GM12878 (cell line): ENCODE measurements around the gene PAXX. TPM values are rescaled to one million over a fixed set of nuclear protein-coding genes. Genes with fewer than 3 reads are reported as not detected.

ENCODE experiments used
- ATAC-seq: fragments of 200-7000 bp; cut with Tn5 transposase; 3 replicates; pipeline ENCODE4 v1.9.1; 2020; ENCODE audit warnings: mild to moderate bottlenecking, moderate library complexity
- BruUV-seq: library from RNA; stranded (reverse); fragments of 400-500 nt; replicated peaks from 2 replicates; lab custom pipeline; 2021; lab: Mats Ljungman, UMichigan
- CTCF ChIA-PET: fragments of 300-600 bp; sonication (Branson Sonifier 250); formaldehyde crosslinking; extraction: SDS; loops from one replicate; lab custom pipeline; 2021; ENCODE audit warnings: inconsistent platforms; lab: Yijun Ruan, JAX
- POLR2A ChIA-PET: fragments of 350-600 bp; formaldehyde crosslinking; extraction: SDS; loops from one replicate; lab custom pipeline; 2021; ENCODE audit warnings: inconsistent platforms; lab: Charles Lee
- RAD21 ChIA-PET: fragments of 300-600 bp; sonication (Branson Sonifier 250); formaldehyde crosslinking; loops from one replicate; lab custom pipeline; 2023; ENCODE audit warnings: antibody characterized with exemption; ENCODE audit not compliant: unreplicated experiment; lab: Charles Lee
- SMC1A ChIA-PET: fragments of 300-600 bp; sonication (Branson Sonifier 250); formaldehyde crosslinking; loops from one replicate; lab custom pipeline; 2023; ENCODE audit not compliant: unreplicated experiment, uncharacterized antibody; lab: Charles Lee
- DNase-seq: peaks from one replicate; pipeline ENCODE4 v3.0.0-alpha.2; 2011; ENCODE audit warnings: low read depth, low spot score
- FAIRE-seq: peaks from 3 replicates; lab custom pipeline; 2011; peaks lifted over from hg19 to GRCh38; lab: Jason Lieb, UNC
- H2AFZ ChIP-seq: 2 replicates; pipeline ENCODE4 v1.6.0; 2011; ENCODE audit warnings: low read depth, low read length, control low read depth; ENCODE audit not compliant: control insufficient read depth
- H3K27ac ChIP-seq: 2 replicates; pipeline ENCODE4 v1.5.1; 2011; ENCODE audit warnings: control low read depth; ENCODE audit not compliant: control insufficient read depth, insufficient read depth
- H3K27me3 ChIP-seq, 2 experiments: replicated peaks in 1 of 2; 2 replicates each; pipeline versions ENCODE4 v1.6.0 to v1.6.1; 2011; ENCODE audit warnings: low read length in 1 of 2; ENCODE audit not compliant: control insufficient read depth in 2 of 2, insufficient read depth in 2 of 2
- H3K36me3 ChIP-seq, 2 experiments: 2 replicates each; pipeline ENCODE4 v1.5.1; 2011; ENCODE audit warnings: low read length in 1 of 2; ENCODE audit not compliant: control insufficient read depth in 2 of 2, insufficient read depth in 2 of 2
- H3K4me1 ChIP-seq: 2 replicates; pipeline ENCODE4 v1.6.1; 2011; ENCODE audit warnings: mild to moderate bottlenecking, low read length, moderate library complexity, mixed read lengths; ENCODE audit not compliant: control insufficient read depth, insufficient read depth
- H3K4me2 ChIP-seq: 2 replicates; pipeline ENCODE4 v1.6.0; 2011; ENCODE audit warnings: control low read depth; ENCODE audit not compliant: control insufficient read depth, insufficient read depth
- H3K4me3 ChIP-seq: fragments of 200-600 bp; sonication (generic); 2 replicates; pipeline ENCODE4 v1.5.1; 2016
- H3K79me2 ChIP-seq: 2 replicates; pipeline ENCODE4 v1.6.0; 2011; ENCODE audit warnings: low read length; ENCODE audit not compliant: control insufficient read depth, insufficient read depth
- H3K9ac ChIP-seq: 2 replicates; pipeline ENCODE4 v1.8.0; 2011; ENCODE audit warnings: low read length, control low read depth, mixed read lengths; ENCODE audit not compliant: control insufficient read depth, insufficient read depth
- H3K9me3 ChIP-seq: replicated peaks from 3 replicates; pipeline ENCODE4 v1.5.1; 2011; ENCODE audit warnings: mild to moderate bottlenecking, low read length; ENCODE audit not compliant: control insufficient read depth, insufficient read depth
- H4K20me1 ChIP-seq: 2 replicates; pipeline ENCODE4 v1.6.0; 2011; ENCODE audit not compliant: control insufficient read depth, insufficient read depth
- ATF3 ChIP-seq: IDR thresholded peaks from 2 replicates; pipeline ENCODE4 v1.6.1; 2011; ENCODE audit warnings: low read depth, mild to moderate bottlenecking, low read length, moderate library complexity, borderline replicate concordance; ENCODE audit errors: extremely low read depth
- CEBPZ ChIP-seq: fragments of 150-350 bp; IDR thresholded peaks from 2 replicates; pipeline ENCODE4 v1.6.1; 2016; ENCODE audit warnings: low read depth, low read length
- IRF4 ChIP-seq: IDR thresholded peaks from 2 replicates; pipeline ENCODE4 v1.6.1; 2011; ENCODE audit warnings: low read depth, low read length
- JUND ChIP-seq: IDR thresholded peaks from 2 replicates; pipeline ENCODE4 v1.6.1; 2012; ENCODE audit warnings: low read depth, mild to moderate bottlenecking, low read length, improper control_type of control experiment, moderate library complexity
- PAX5 ChIP-seq: IDR thresholded peaks from 2 replicates; pipeline ENCODE4 v1.6.1; 2011; ENCODE audit warnings: low read depth, low read length, borderline replicate concordance
- RBBP5 ChIP-seq: fragments of 200-600 bp; sonication (generic); conservative IDR thresholded peaks from 2 replicates; pipeline ENCODE4 v1.6.1; 2016
- SIN3A ChIP-seq: IDR thresholded peaks from 2 replicates; pipeline ENCODE4 v1.6.1; 2012; ENCODE audit warnings: low read depth, low read length, improper control_type of control experiment
- SIX5 ChIP-seq: IDR thresholded peaks from 2 replicates; pipeline ENCODE4 v1.6.1; 2011; ENCODE audit warnings: mild to moderate bottlenecking, low read depth, low read length, moderate library complexity; ENCODE audit not compliant: severe bottlenecking
- SRF ChIP-seq, 2 experiments: IDR thresholded peaks; 2 replicates each; pipeline ENCODE4 v1.6.1; 2011; ENCODE audit warnings: low read depth in 2 of 2, low read length in 2 of 2, mild to moderate bottlenecking in 1 of 2, moderate library complexity in 1 of 2
- SUZ12 ChIP-seq: fragments of 200-600 bp; sonication (generic); IDR thresholded peaks from one replicate; pipeline ENCODE4 v1.6.1; 2018; ENCODE audit warnings: antibody characterized with exemption, mild to moderate bottlenecking; ENCODE audit not compliant: unreplicated experiment
- USF1 ChIP-seq: IDR thresholded peaks from 2 replicates; pipeline ENCODE4 v1.6.1; 2011; ENCODE audit warnings: borderline replicate concordance, low read depth, mild to moderate bottlenecking, moderate library complexity, mixed read lengths, low read length; ENCODE audit not compliant: insufficient read depth; ENCODE audit errors: extremely low read length
- YY1 ChIP-seq: IDR thresholded peaks from 2 replicates; pipeline ENCODE4 v1.6.1; 2011; ENCODE audit warnings: low read depth, mild to moderate bottlenecking, low read length
- WGBS: methylation state at CpG from one replicate; pipeline ENCODE4 v1.1.6; 2016; ENCODE audit warnings: low lambda C conversion rate; ENCODE audit not compliant: insufficient replicate concordance, insufficient coverage; ENCODE audit errors: missing lambda C conversion rate; 5-methylcytosine and 5-hydroxymethylcytosine counted together
- in situ Hi-C: fragments of 300-500 bp; cut with MboI; formaldehyde crosslinking; loops from 9 replicates; pipeline ENCODE4 v1.14.3; 2018; ENCODE audit warnings: mixed read lengths
- intact Hi-C: fragments of 100-400 bp; cut with micrococcal nuclease; formaldehyde crosslinking; loops from one replicate; pipeline ENCODE4 v1.14.2; 2022; ENCODE audit not compliant: unreplicated experiment
- polyA plus RNA-seq, 11 experiments: library from polyadenylated mRNA; depleted of rRNA in 4 of 11; unstranded in 6 of 11; stranded (reverse) in 5 of 11; fragments of >200 nt; fragmentation: Nextera tagmentation in 4 of 11; fragmentation: Illumina TruSeq in 1 of 11; extraction: Ambion mirVana in 4 of 11; extraction: Trizol in 1 of 11; gene quantifications; 1 replicate in 1 of 11; 2 replicates in 10 of 11; pipeline versions ENCODE4 v1.2.1 to v1.2.3, GENCODE V29; 2011 to 2016; ENCODE audit warnings: inconsistent platforms in 2 of 11, missing spikeins in 2 of 11, low read depth in 1 of 11
- total RNA-seq, 4 experiments: library from RNA; depleted of rRNA in 3 of 4; stranded (reverse); fragments of >200 nt in 3 of 4; fragmentation: Illumina TruSeq in 1 of 4; extraction: Trizol in 1 of 4; gene quantifications; 2 replicates each; pipeline versions ENCODE4 v1.2.1 to v1.2.3, GENCODE V29; 2013 to 2021

Gene PAXX
- total and polyA plus RNA-seq, 10 of the 15 experiments (the other 5 are each of a cell fraction or from before 2014, with no cell fraction given), result 0.18 to 60.6 (median 29.5) TPM

- POLR2A ChIA-PET, result interaction anchor here (0.8 kb wide), 1 partner anchor 83 kb away, joined by 4 read pairs; no protein-coding TSS in a partner anchor
- H4K20me1 ChIP-seq, result no peaks in the 10 kb centered on the region; the same call in 1 of the 2 replicates
- TF ChIP-seq JUND (no peak), SIN3A (no peak), SRF (IDR thresholded peaks at IDR 0.05; ENCODE audit: low read depth in 2 of 2, low read length in 2 of 2) (no peak), SUZ12 (no peak), CEBPZ (no peak), USF1 (no peak), SIX5 (no peak), ATF3 (no peak), YY1 (no peak), PAX5 (no peak), RBBP5 (no peak), IRF4 (no peak)
- TF ChIP-seq, all 136 proteins: peak for 0
- Histone ChIP-seq H3K79me2 (no peaks in the 10 kb centered on the region), H2AFZ (no peak overlapping the region), H3K27me3 (no peaks in the 10 kb centered on the region), H3K4me3 (no peak overlapping the region), H3K27ac (no peak overlapping the region), H3K36me3 (no peaks in the 10 kb centered on the region), H3K4me2 (no peak overlapping the region), H3K9ac (no peak overlapping the region), H3K4me1 (peaks cover 7% of the 10 kb centered on the region), H3K9me3 (no peaks in the 10 kb centered on the region)
- ChIA-PET SMC1A (no interaction called here), RAD21 (interaction anchor here (0.6 to 2.4 kb wide), 2 partner anchors 16 to 78 kb away, joined by 3 to 7 read pairs; no protein-coding TSS in a partner anchor), CTCF (interaction anchor here (1.0 kb wide), 1 partner anchor 70 kb away, joined by 5 read pairs; no protein-coding TSS in a partner anchor)
- BruUV-seq, result no TSS peak
- no peak for ATAC-seq
- in situ Hi-C loops, result no loop called here
- FAIRE-seq, result no peak
- WGBS, result 40% methylated on average over 21 of the region's 22 CpGs
- intact Hi-C loops, result no loop called here
- no peak for DNase-seq
Observed at GRCh38 chr9:136964171-136964689, 28.0 kb upstream of the PAXX start.
